ENCODE measurements around the gene CRY1.
"Not testable (repeated sequence)": the region's sequence is repeated elsewhere in the genome, so short reads cannot be mapped to it uniquely, and the experiment has no call there.

CRY1 gene

DNA sequence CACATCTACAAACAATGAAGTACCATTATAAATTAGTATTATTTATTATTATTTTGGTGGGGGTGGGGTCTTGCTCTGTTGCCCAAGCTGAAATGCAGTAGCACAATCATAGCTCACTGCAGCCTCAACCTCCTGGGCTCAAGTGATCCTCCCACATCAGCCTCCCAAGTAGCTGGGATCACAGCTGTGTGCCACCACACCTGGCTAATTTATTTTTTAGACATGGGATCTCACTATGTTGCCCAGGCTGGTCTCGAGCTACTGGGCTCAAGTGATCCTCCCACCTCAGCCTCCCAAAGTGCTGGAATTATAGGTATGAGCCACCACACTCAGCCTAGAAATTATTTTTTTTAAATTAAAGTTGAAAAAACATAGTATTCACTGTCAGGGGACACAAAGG is 15.0 kb upstream of the CRY1 start:
- H3K79me2 ChIP-seq (ENCODE audit: control insufficient read depth, insufficient read depth, low read length, unreplicated experiment); H2AFZ ChIP-seq (ENCODE audit: low read length, unreplicated experiment); H3K27ac ChIP-seq (ENCODE audit: low read depth, low read length); H3K36me3 ChIP-seq (ENCODE audit: insufficient read depth, low read length); H3K4me1 ChIP-seq (ENCODE audit: control insufficient read depth, insufficient read depth, low read length, unreplicated experiment); H3K4me3 ChIP-seq (ENCODE audit: low read depth, low read length): not testable (repeated sequence)
- peaks cover 12% of the 10 kb centered on the region; the same call in 1 of the 2 replicates for H3K27me3 ChIP-seq (ENCODE audit: insufficient read depth, low read length)

DNA sequence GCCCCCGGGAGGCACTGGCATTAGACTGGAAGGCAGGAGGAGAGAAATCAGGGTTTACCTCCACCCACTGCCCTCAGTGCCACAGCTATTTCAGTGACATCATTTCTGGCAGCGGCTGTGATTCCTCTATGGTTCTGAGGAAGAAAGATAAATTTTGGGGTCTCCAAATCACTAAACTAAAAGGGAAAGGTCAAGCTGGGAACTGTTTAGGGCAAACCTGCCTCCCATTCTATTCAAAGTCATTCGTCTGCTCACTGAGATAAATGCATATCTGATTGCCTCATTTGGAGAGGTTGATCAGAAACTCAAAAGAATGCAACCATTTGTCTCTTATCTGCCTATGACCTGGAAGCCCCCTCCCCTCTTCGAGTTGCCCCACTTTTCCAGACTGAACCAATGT is 14.0 kb upstream of the CRY1 start:
- Histone ChIP-seq H3K4me3 (ENCODE audit: low read depth, low read length) (no peak overlapping the region), H3K79me2 (ENCODE audit: control insufficient read depth, insufficient read depth, low read length, unreplicated experiment) (no peaks in the 10 kb centered on the region), H3K4me1 (ENCODE audit: control insufficient read depth, insufficient read depth, low read length, unreplicated experiment) (peaks cover 3% of the 10 kb centered on the region), H3K27me3 (ENCODE audit: insufficient read depth, low read length) (peaks cover 7% of the 10 kb centered on the region; the same call in 1 of the 2 replicates), H2AFZ (ENCODE audit: low read length, unreplicated experiment) (no peak overlapping the region), H3K27ac (ENCODE audit: low read depth, low read length) (no peak overlapping the region), H3K36me3 (ENCODE audit: insufficient read depth, low read length) (no peaks in the 10 kb centered on the region)

GRCh38 chr12:107106241-107107025 is 13.1 kb upstream of the CRY1 start:
- Histone ChIP-seq H3K4me1 (ENCODE audit: control insufficient read depth, insufficient read depth, low read length, unreplicated experiment) (peaks cover 3% of the 10 kb centered on the region), H3K36me3 (ENCODE audit: insufficient read depth, low read length) (no peaks in the 10 kb centered on the region), H2AFZ (ENCODE audit: low read length, unreplicated experiment) (no peak overlapping the region), H3K27me3 (ENCODE audit: insufficient read depth, low read length) (no peaks in the 10 kb centered on the region), H3K79me2 (ENCODE audit: control insufficient read depth, insufficient read depth, low read length, unreplicated experiment) (no peaks in the 10 kb centered on the region), H3K4me3 (ENCODE audit: low read depth, low read length) (no peak overlapping the region), H3K27ac (ENCODE audit: low read depth, low read length) (no peak overlapping the region)

- peaks cover 3% of the 10 kb centered on the region for H3K4me1 ChIP-seq (ENCODE audit: control insufficient read depth, insufficient read depth, low read length, unreplicated experiment)
- H3K27me3 ChIP-seq (ENCODE audit: insufficient read depth, low read length) = no peaks in the 10 kb centered on the region
- no peaks in the 10 kb centered on the region for H3K36me3 ChIP-seq (ENCODE audit: insufficient read depth, low read length)
- H3K27ac ChIP-seq (ENCODE audit: low read depth, low read length) = no peak overlapping the region
- no peaks in the 10 kb centered on the region for H3K79me2 ChIP-seq (ENCODE audit: control insufficient read depth, insufficient read depth, low read length, unreplicated experiment)
- H3K4me3 ChIP-seq (ENCODE audit: low read depth, low read length) = no peak overlapping the region
- H2AFZ ChIP-seq (ENCODE audit: low read length, unreplicated experiment) = no peak overlapping the region
Measured at GRCh38 chr12:107105410-107105703, 12.0 kb upstream of the CRY1 start.

GRCh38 chr12:107103516-107103915 is 10.2 kb upstream of the CRY1 start:
- H3K4me1 ChIP-seq (ENCODE audit: control insufficient read depth, insufficient read depth, low read length, unreplicated experiment) = peaks cover 3% of the 10 kb centered on the region
- no peak overlapping the region for H3K4me3 ChIP-seq (ENCODE audit: low read depth, low read length)
- no peaks in the 10 kb centered on the region for H3K36me3 ChIP-seq (ENCODE audit: insufficient read depth, low read length)
- no peaks in the 10 kb centered on the region for H3K79me2 ChIP-seq (ENCODE audit: control insufficient read depth, insufficient read depth, low read length, unreplicated experiment)
- no peak overlapping the region for H2AFZ ChIP-seq (ENCODE audit: low read length, unreplicated experiment)
- H3K27me3 ChIP-seq (ENCODE audit: insufficient read depth, low read length) = no peaks in the 10 kb centered on the region
- no peak overlapping the region for H3K27ac ChIP-seq (ENCODE audit: low read depth, low read length)

DNA sequence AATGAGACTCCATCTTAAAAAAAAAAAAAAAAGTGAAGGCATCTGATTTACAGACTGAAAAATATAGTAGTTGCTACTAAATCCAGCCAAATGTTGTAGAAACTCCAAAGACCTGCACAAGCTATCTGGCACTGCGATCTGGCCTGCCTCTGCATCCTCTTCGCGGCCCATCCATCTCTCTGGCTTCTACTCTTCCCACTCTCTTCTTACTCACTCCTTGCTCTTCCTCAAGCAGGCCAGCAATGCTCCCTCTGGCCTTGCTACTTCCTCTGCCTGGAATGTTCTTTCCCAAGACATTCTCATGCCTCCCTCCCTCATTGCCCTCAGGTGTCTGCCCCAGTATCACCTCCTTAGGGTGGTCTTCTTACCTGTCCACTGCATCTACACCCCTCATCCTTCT is 9.7 kb upstream of the CRY1 start:
- H3K36me3 ChIP-seq (ENCODE audit: insufficient read depth, low read length) = no peaks in the 10 kb centered on the region
- H3K79me2 ChIP-seq (ENCODE audit: control insufficient read depth, insufficient read depth, low read length, unreplicated experiment) = no peaks in the 10 kb centered on the region
- H3K4me1 ChIP-seq (ENCODE audit: control insufficient read depth, insufficient read depth, low read length, unreplicated experiment) = peaks cover 3% of the 10 kb centered on the region
- no peak overlapping the region for H2AFZ ChIP-seq (ENCODE audit: low read length, unreplicated experiment)
- no peaks in the 10 kb centered on the region for H3K27me3 ChIP-seq (ENCODE audit: insufficient read depth, low read length)
- H3K27ac ChIP-seq (ENCODE audit: low read depth, low read length) = no peak overlapping the region
- H3K4me3 ChIP-seq (ENCODE audit: low read depth, low read length) = no peak overlapping the region

- Histone ChIP-seq H3K79me2 (ENCODE audit: control insufficient read depth, insufficient read depth, low read length, unreplicated experiment) (no peaks in the 10 kb centered on the region), H3K27ac (ENCODE audit: low read depth, low read length) (no peak overlapping the region), H3K27me3 (ENCODE audit: insufficient read depth, low read length) (no peaks in the 10 kb centered on the region), H3K36me3 (ENCODE audit: insufficient read depth, low read length) (no peaks in the 10 kb centered on the region), H3K4me1 (ENCODE audit: control insufficient read depth, insufficient read depth, low read length, unreplicated experiment) (peaks cover 3% of the 10 kb centered on the region), H3K4me3 (ENCODE audit: low read depth, low read length) (no peak overlapping the region), H2AFZ (ENCODE audit: low read length, unreplicated experiment) (no peak overlapping the region)
Measured at GRCh38 chr12:107102294-107102693, 8.9 kb upstream of the CRY1 start.

DNA sequence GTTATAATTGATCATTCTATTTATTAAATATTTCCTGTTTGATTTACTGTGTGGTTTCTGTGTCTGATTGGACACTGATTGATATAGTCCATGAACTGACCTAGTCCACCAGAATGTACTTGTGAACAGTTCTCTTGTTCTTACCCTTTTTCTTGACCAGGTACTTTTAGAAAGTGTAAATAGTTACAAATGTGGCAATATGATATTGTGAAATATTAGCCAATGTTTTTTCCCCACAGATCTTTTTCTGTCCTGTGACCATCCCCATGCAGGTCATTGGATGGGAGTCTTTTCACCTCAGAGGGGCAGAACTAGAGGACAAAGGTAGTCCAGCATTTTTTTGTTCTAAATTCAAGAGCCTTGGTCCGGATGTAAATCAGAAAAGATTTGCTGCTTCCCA is 8.3 kb upstream of the CRY1 start:
- Histone ChIP-seq H3K36me3 (ENCODE audit: insufficient read depth, low read length) (no peaks in the 10 kb centered on the region), H3K79me2 (ENCODE audit: control insufficient read depth, insufficient read depth, low read length, unreplicated experiment) (no peaks in the 10 kb centered on the region), H3K4me1 (ENCODE audit: control insufficient read depth, insufficient read depth, low read length, unreplicated experiment) (peaks cover 3% of the 10 kb centered on the region), H3K4me3 (ENCODE audit: low read depth, low read length) (no peak overlapping the region), H2AFZ (ENCODE audit: low read length, unreplicated experiment) (no peak overlapping the region), H3K27me3 (ENCODE audit: insufficient read depth, low read length) (no peaks in the 10 kb centered on the region), H3K27ac (ENCODE audit: low read depth, low read length) (no peak overlapping the region)

DNA sequence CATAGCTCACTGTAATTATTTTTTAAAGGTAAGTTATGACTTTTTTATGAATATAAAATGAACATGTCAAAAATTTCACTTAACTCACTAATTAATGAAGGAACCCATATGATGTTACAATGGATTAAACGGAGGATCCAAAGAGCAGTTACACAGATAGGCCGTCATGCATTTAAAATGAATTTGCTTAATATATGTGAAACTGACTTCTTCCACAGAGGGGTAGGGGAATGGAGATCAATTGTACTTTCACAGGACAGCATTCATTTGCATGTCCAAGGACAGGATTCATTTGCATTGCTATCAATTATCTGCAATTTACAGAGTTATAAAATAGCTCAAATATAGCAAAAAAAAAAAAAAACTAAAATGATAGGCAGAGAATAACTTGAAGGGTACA is 6.6 kb upstream of the CRY1 start:
- Histone ChIP-seq H3K36me3 (ENCODE audit: insufficient read depth, low read length) (no peaks in the 10 kb centered on the region), H3K27ac (ENCODE audit: low read depth, low read length) (no peak overlapping the region), H3K4me3 (ENCODE audit: low read depth, low read length) (no peak overlapping the region), H3K27me3 (ENCODE audit: insufficient read depth, low read length) (no peaks in the 10 kb centered on the region), H3K79me2 (ENCODE audit: control insufficient read depth, insufficient read depth, low read length, unreplicated experiment) (no peaks in the 10 kb centered on the region), H3K4me1 (ENCODE audit: control insufficient read depth, insufficient read depth, low read length, unreplicated experiment) (peaks cover 3% of the 10 kb centered on the region), H2AFZ (ENCODE audit: low read length, unreplicated experiment) (no peak overlapping the region)

DNA sequence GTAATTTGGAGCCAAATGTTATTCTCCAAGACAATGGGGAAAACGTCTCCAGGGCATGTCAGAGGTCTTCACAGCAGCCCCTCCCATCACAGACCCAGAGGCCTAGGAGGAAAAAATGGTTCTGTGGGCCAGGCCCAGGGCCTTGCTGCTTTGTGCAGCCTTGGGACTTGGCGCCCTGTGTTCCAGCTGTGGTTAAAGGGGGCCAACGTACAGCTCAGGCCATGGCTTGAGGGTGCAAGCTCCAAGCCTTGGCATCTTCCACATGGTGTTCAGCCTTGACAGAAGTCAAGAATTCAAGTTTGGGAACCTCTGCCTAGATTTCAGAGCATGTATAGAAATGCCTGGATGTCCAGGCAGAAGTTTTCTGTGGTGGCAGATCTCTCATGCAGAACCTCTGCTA is 3.2 kb upstream of the CRY1 start:
- no peak overlapping the region for H3K27ac ChIP-seq (ENCODE audit: low read depth, low read length)
- H2AFZ ChIP-seq (ENCODE audit: low read length, unreplicated experiment) = no peak overlapping the region
- peaks cover 4% of the 10 kb centered on the region for H3K79me2 ChIP-seq (ENCODE audit: control insufficient read depth, insufficient read depth, low read length, unreplicated experiment)
- H3K36me3 ChIP-seq (ENCODE audit: insufficient read depth, low read length) = no peaks in the 10 kb centered on the region
- H3K4me1 ChIP-seq (ENCODE audit: control insufficient read depth, insufficient read depth, low read length, unreplicated experiment) = peaks cover 13% of the 10 kb centered on the region
- H3K27me3 ChIP-seq (ENCODE audit: insufficient read depth, low read length) = no peaks in the 10 kb centered on the region
- H3K4me3 ChIP-seq (ENCODE audit: low read depth, low read length) = no peak overlapping the region

DNA sequence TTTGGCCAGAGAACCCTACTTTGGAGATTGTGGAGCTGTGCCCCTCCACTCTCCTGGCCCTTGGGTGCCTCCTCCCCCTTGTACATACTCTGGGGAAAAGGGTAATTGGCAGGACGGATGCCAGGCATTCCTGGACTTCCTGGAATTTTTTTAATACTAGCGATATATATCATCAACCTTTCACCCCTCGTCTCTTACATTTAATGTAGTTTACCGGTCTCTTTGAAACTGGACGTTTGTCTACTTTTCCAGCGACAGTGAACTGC is 767 bp upstream of the CRY1 start:
- Histone ChIP-seq H3K36me3 (ENCODE audit: insufficient read depth, low read length) (no peaks in the 10 kb centered on the region), H3K4me3 (ENCODE audit: low read depth, low read length) (peak overlapping the region; percentile 95), H3K4me1 (ENCODE audit: control insufficient read depth, insufficient read depth, low read length, unreplicated experiment) (peaks cover 18% of the 10 kb centered on the region), H3K79me2 (ENCODE audit: control insufficient read depth, insufficient read depth, low read length, unreplicated experiment) (peaks cover 17% of the 10 kb centered on the region), H2AFZ (ENCODE audit: low read length, unreplicated experiment) (peak overlapping the region; percentile 70), H3K27me3 (ENCODE audit: insufficient read depth, low read length) (no peaks in the 10 kb centered on the region), H3K27ac (ENCODE audit: low read depth, low read length) (peak overlapping the region; percentile 83)
